Mesenchymal stem cell (in vitro differentiated cells and primary cell): Measurements from ENCODE around the gene MUC20.
"Not testable (repeated sequence)": the region's sequence is repeated elsewhere in the genome, so short reads cannot be mapped to it uniquely, and the experiment has no call there.

Source experiments
- DNase-seq: peaks from one replicate; pipeline ENCODE4 v3.0.0-alpha.2; 2013
- H2AFZ ChIP-seq: one replicate; pipeline ENCODE4 v1.6.1; 2013; ENCODE audit warnings: low read depth, mild to moderate bottlenecking, control low read depth, inconsistent platforms, low read length, moderate library complexity
- H2AK5ac ChIP-seq: 2 replicates; pipeline ENCODE4 v1.6.1; 2013; ENCODE audit warnings: low read length, moderate library complexity, mild to moderate bottlenecking, inconsistent platforms; ENCODE audit not compliant: severe bottlenecking
- H2BK120ac ChIP-seq: one replicate; pipeline ENCODE4 v1.6.1; 2013; ENCODE audit warnings: low read depth, mild to moderate bottlenecking, inconsistent platforms, low read length, moderate library complexity
- H2BK12ac ChIP-seq, 2 experiments: one replicate each; pipeline ENCODE4 v1.6.1; 2013; ENCODE audit warnings: inconsistent platforms in 2 of 2, low read length in 2 of 2, mild to moderate bottlenecking in 2 of 2, moderate library complexity in 2 of 2, control low read depth in 1 of 2
- H2BK15ac ChIP-seq: one replicate; pipeline ENCODE4 v1.6.1; 2013; ENCODE audit warnings: mild to moderate bottlenecking, low read depth, inconsistent platforms; ENCODE audit not compliant: poor library complexity, severe bottlenecking
- H2BK5ac ChIP-seq: 2 replicates; pipeline ENCODE4 v1.6.1; 2013; ENCODE audit warnings: low read depth, mild to moderate bottlenecking, low read length, control low read depth, inconsistent platforms; ENCODE audit not compliant: poor library complexity, severe bottlenecking
- H3K14ac ChIP-seq, 2 experiments: one replicate each; pipeline ENCODE4 v1.6.1; 2013; ENCODE audit warnings: inconsistent platforms in 2 of 2, low read length in 2 of 2, control low read depth in 1 of 2, mild to moderate bottlenecking in 1 of 2, moderate library complexity in 1 of 2
- H3K18ac ChIP-seq, 2 experiments: one replicate each; pipeline ENCODE4 v1.6.1; 2013; ENCODE audit warnings: inconsistent platforms in 2 of 2, low read length in 2 of 2, control low read depth in 1 of 2, low read depth in 1 of 2, mild to moderate bottlenecking in 1 of 2
- H3K23ac ChIP-seq, 2 experiments: one replicate each; pipeline ENCODE4 v1.6.1; 2013; ENCODE audit warnings: inconsistent platforms in 2 of 2, low read length in 2 of 2, mild to moderate bottlenecking in 2 of 2, moderate library complexity in 2 of 2, control low read depth in 1 of 2
- H3K27ac ChIP-seq: 2 replicates; pipeline ENCODE4 v1.5.1; 2013; ENCODE audit warnings: mild to moderate bottlenecking, moderate library complexity, low read length, control low read depth, inconsistent platforms; ENCODE audit not compliant: poor library complexity, severe bottlenecking
- H3K27me3 ChIP-seq, 2 experiments: 2 replicates each; pipeline versions ENCODE4 v1.6.1 to v1.7.0; 2013; ENCODE audit warnings: low read length in 2 of 2, mild to moderate bottlenecking in 2 of 2, moderate library complexity in 2 of 2, control low read depth in 1 of 2, inconsistent platforms in 1 of 2; ENCODE audit not compliant: control insufficient read depth in 1 of 2, insufficient read depth in 1 of 2
- H3K36me3 ChIP-seq, 2 experiments: 2 replicates each; pipeline versions ENCODE4 v1.6.1 to v1.7.0; 2013; ENCODE audit warnings: low read length in 2 of 2, control low read depth in 1 of 2, inconsistent platforms in 1 of 2, low read depth in 1 of 2, mild to moderate bottlenecking in 1 of 2; ENCODE audit not compliant: insufficient read depth in 2 of 2, control insufficient read depth in 1 of 2
- H3K4ac ChIP-seq, 2 experiments: one replicate each; pipeline ENCODE4 v1.6.1; 2013; ENCODE audit warnings: inconsistent platforms in 2 of 2, low read length in 2 of 2, mild to moderate bottlenecking in 2 of 2, moderate library complexity in 2 of 2, control low read depth in 1 of 2, low read depth in 1 of 2
- H3K4me1 ChIP-seq: 2 replicates; pipeline ENCODE4 v1.6.1; 2013; ENCODE audit warnings: low read depth, low read length, control low read depth; ENCODE audit not compliant: control insufficient read depth, insufficient read depth
- H3K4me2 ChIP-seq: 2 replicates; pipeline ENCODE4 v1.6.1; 2013; ENCODE audit warnings: low read length, mild to moderate bottlenecking, inconsistent platforms; ENCODE audit not compliant: poor library complexity, severe bottlenecking
- H3K4me3 ChIP-seq, 2 experiments: 2 replicates each; pipeline versions ENCODE4 v1.5.1 to v1.7.0; 2013; ENCODE audit warnings: low read length in 2 of 2, mild to moderate bottlenecking in 2 of 2, control low read depth in 1 of 2, low read depth in 1 of 2; ENCODE audit not compliant: insufficient read depth in 1 of 2
- H3K79me1 ChIP-seq: replicated peaks from 2 replicates; pipeline ENCODE4 v1.6.1; 2013; ENCODE audit warnings: mild to moderate bottlenecking, control low read depth, low read length, inconsistent platforms; ENCODE audit not compliant: poor library complexity, severe bottlenecking
- H3K9ac ChIP-seq: 2 replicates; pipeline ENCODE4 v1.7.0; 2013; ENCODE audit warnings: mild to moderate bottlenecking, low read length, moderate library complexity
- H3K9me3 ChIP-seq: 2 replicates; pipeline ENCODE4 v1.7.0; 2013; ENCODE audit warnings: mild to moderate bottlenecking, low read length; ENCODE audit not compliant: control insufficient read depth
- H4K8ac ChIP-seq: one replicate; pipeline ENCODE4 v1.6.1; 2013; ENCODE audit warnings: inconsistent platforms, mild to moderate bottlenecking, low read length, moderate library complexity
- H4K91ac ChIP-seq: one replicate; pipeline ENCODE4 v1.6.1; 2013; ENCODE audit warnings: mild to moderate bottlenecking, low read length, inconsistent platforms
- WGBS: methylation state at CpG from one replicate; pipeline ENCODE4 v1.1.7; 2013; ENCODE audit warnings: mixed read lengths; 5-methylcytosine and 5-hydroxymethylcytosine counted together

The MUC20 gene

GRCh38 chr3:195749101-195749500 is 28.3 kb downstream of the MUC20 start:
- H3K14ac ChIP-seq, H3K4ac ChIP-seq, H3K79me1 ChIP-seq, H2BK5ac ChIP-seq, H2BK120ac ChIP-seq, H2BK12ac ChIP-seq, H3K18ac ChIP-seq, H3K23ac ChIP-seq, H3K4me2 ChIP-seq, H3K36me3 ChIP-seq, H2BK15ac ChIP-seq, H3K4me3 ChIP-seq, H3K4me1 ChIP-seq, DNase-seq, H3K9me3 ChIP-seq, H3K9ac ChIP-seq, H4K8ac ChIP-seq, H4K91ac ChIP-seq, H2AFZ ChIP-seq, H3K27ac ChIP-seq, H2AK5ac ChIP-seq: not testable (repeated sequence)
- H3K27me3 ChIP-seq: peaks cover 19 to 38% of the 10 kb centered on the region in 2 experiments
- WGBS: 97% methylated on average over 4 of the region's 5 CpGs

GRCh38 chr3:195750797-195751520 is 30.2 kb downstream of the MUC20 start:
- no peak overlapping the region for H2AK5ac ChIP-seq
- H4K91ac ChIP-seq: no peak overlapping the region
- H3K4me3 ChIP-seq: no peak overlapping the region
- H3K4me2 ChIP-seq: no peak overlapping the region
- no peak overlapping the region for H2AFZ ChIP-seq
- H3K23ac ChIP-seq: no peak overlapping the region
- H2BK5ac ChIP-seq: no peak overlapping the region
- no peak overlapping the region for H3K4ac ChIP-seq
- H3K27me3 ChIP-seq: peaks cover 22 to 45% of the 10 kb centered on the region in 2 experiments
- no peak overlapping the region for H4K8ac ChIP-seq
- WGBS: 93% methylated on average over 24 of the region's 30 CpGs
- no peak overlapping the region for H2BK12ac ChIP-seq
- H3K18ac ChIP-seq: no peak overlapping the region
- H2BK15ac ChIP-seq: no peak overlapping the region
- H3K9me3 ChIP-seq: no peaks in the 10 kb centered on the region
- H3K14ac ChIP-seq: no peak overlapping the region
- H3K36me3 ChIP-seq: no peaks in the 10 kb centered on the region
- H3K4me1 ChIP-seq: peaks cover 2% of the 10 kb centered on the region
- no peak overlapping the region for H2BK120ac ChIP-seq
- DNase-seq: no peak
- H3K27ac ChIP-seq: no peak overlapping the region
- no peaks in the 10 kb centered on the region for H3K79me1 ChIP-seq
- H3K9ac ChIP-seq: no peak overlapping the region

- Histone ChIP-seq H3K36me3 (no peaks in the 10 kb centered on the region), H4K91ac (no peak overlapping the region)
- 91% methylated on average over 7 of the region's 7 CpGs for WGBS
Observed at GRCh38 chr3:195751560-195751959, 30.8 kb downstream of the MUC20 start.

GRCh38 chr3:195752066-195752465 is 31.3 kb downstream of the MUC20 start:
- H3K36me3 ChIP-seq: no peaks in the 10 kb centered on the region
- no peak overlapping the region for H3K18ac ChIP-seq
- no peak overlapping the region for H2BK15ac ChIP-seq
- no peak overlapping the region for H2BK12ac ChIP-seq
- no peak overlapping the region for H2AFZ ChIP-seq
- H2BK5ac ChIP-seq: no peak overlapping the region
- H3K4ac ChIP-seq: no peak overlapping the region
- H4K91ac ChIP-seq: no peak overlapping the region
- DNase-seq: no peak
- WGBS: 84% methylated on average over 13 of the region's 13 CpGs
- H3K4me2 ChIP-seq: no peak overlapping the region
- H3K79me1 ChIP-seq: no peaks in the 10 kb centered on the region
- no peak overlapping the region for H3K27ac ChIP-seq
- H3K9ac ChIP-seq: no peak overlapping the region
- H3K4me3 ChIP-seq: no peak overlapping the region
- H2AK5ac ChIP-seq: no peak overlapping the region
- no peak overlapping the region for H2BK120ac ChIP-seq
- no peak overlapping the region for H4K8ac ChIP-seq
- no peak overlapping the region for H3K14ac ChIP-seq
- H3K9me3 ChIP-seq: no peaks in the 10 kb centered on the region
- peaks cover 2% of the 10 kb centered on the region for H3K4me1 ChIP-seq
- H3K27me3 ChIP-seq: peaks cover 29 to 49% of the 10 kb centered on the region in 2 experiments
- no peak overlapping the region for H3K23ac ChIP-seq

More at GRCh38 chr3:195751560-195751959, 30.8 kb downstream of the MUC20 start:
- H2BK5ac ChIP-seq: no peak overlapping the region
- H3K27ac ChIP-seq: no peak overlapping the region
- no peak overlapping the region for H4K8ac ChIP-seq
- no peak overlapping the region for H3K23ac ChIP-seq
- no peak overlapping the region for H2BK12ac ChIP-seq
- no peaks in the 10 kb centered on the region for H3K79me1 ChIP-seq
- peaks cover 26 to 49% of the 10 kb centered on the region in 2 experiments for H3K27me3 ChIP-seq
- H2BK15ac ChIP-seq: no peak overlapping the region
- H3K4me1 ChIP-seq: peaks cover 2% of the 10 kb centered on the region
- H3K9me3 ChIP-seq: no peaks in the 10 kb centered on the region
- no peak overlapping the region for H3K4me3 ChIP-seq
- no peak overlapping the region for H3K4ac ChIP-seq
- H3K14ac ChIP-seq: no peak overlapping the region
- no peak overlapping the region for H3K9ac ChIP-seq
- no peak for DNase-seq
- no peak overlapping the region for H3K18ac ChIP-seq
- no peak overlapping the region for H2AFZ ChIP-seq
- H2AK5ac ChIP-seq: no peak overlapping the region
- H2BK120ac ChIP-seq: no peak overlapping the region
- no peak overlapping the region for H3K4me2 ChIP-seq
